Endometrium (tissue), 2 donors: ENCODE data around the gene RCVRN.

ENCODE experiments used
- FAIRE-seq: peaks from 2 replicates; lab custom pipeline; 2012; peaks lifted over from hg19 to GRCh38; lab: Jason Lieb, UNC
- donor health status: control.
- donor health status: control.

RCVRN gene

GRCh38 chr17:9850151-9850550, 54.9 kb downstream of the RCVRN start:
- FAIRE-seq, result no peak
